ENCODE data around the gene MOB3B. TPM values are rescaled to one million over a fixed set of nuclear protein-coding genes. Genes with fewer than 3 reads are reported as not detected.

Gene MOB3B
- total RNA-seq, 1 experiment from 2014 or later = 0.19 TPM

DNA sequence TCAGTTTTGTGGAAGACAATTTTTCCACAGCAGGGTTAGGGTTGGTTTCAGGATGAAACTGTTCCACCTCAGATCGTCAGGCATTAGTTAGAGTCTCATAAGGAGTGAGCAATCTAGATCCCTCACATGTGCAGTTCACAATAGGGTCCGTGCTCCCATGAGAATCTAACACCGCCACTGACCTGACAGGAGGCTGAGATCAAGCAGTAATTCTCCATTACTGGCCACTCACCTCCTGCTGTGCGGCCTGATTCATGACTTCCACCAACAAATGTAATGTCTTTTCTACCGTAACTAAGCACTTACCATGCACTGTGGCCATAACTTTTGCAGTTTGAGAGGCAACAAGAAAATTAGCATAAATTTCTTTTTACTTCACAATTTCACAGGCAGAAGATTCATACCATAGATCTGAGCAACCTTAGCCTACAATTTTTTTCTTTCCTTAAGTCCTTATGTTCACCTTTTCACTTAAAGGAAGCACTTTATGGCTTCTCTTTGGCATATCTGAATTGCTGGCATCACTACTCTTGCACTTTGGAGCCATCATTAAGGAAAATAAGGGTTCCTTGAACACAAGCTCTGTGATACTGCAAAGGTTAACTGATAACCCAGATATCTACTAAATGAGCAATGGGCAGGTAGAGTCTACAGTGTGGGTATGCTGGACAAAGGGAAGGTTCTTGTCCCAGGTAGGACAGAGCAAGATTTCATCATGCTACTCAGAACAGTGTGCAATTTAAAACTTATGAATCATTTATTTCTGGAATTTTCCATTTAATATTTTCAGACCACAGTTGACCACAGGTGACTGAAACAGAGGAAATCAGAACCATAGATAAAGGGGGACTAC is 88.5 kb downstream of the MOB3B start:
- no peaks in the 10 kb centered on the region for H3K4me1 ChIP-seq (ENCODE audit: insufficient read depth, low read length, poor library complexity, severe bottlenecking)
- H3K36me3 ChIP-seq (ENCODE audit: insufficient read depth, low read length, poor library complexity, severe bottlenecking) = no peaks in the 10 kb centered on the region
- DNase-seq (ENCODE audit: low spot score) = no peak
- ChIA-PET POLR2A (ENCODE audit: low non-redundant PET) (no interaction called here), CTCF (no interaction called here)
- no peaks in the 10 kb centered on the region for H3K27me3 ChIP-seq (replicated peaks; ENCODE audit: insufficient read depth, low read depth, low read length, poor library complexity)
- intact Hi-C loops (cut with micrococcal nuclease; ENCODE audit: unreplicated experiment) = no loop called here
- no peak overlapping the region for H3K4me3 ChIP-seq (ENCODE audit: low read depth, low read length, poor library complexity, severe bottlenecking)
- no TSS peak for BruUV-seq (replicated peaks)
- TF ChIP-seq EZH2 (IDR thresholded peaks at IDR 0.05; ENCODE audit: borderline replicate concordance, low read depth, low read length, poor library complexity, severe bottlenecking) = no peak
- TF ChIP-seq, protein P1, sequence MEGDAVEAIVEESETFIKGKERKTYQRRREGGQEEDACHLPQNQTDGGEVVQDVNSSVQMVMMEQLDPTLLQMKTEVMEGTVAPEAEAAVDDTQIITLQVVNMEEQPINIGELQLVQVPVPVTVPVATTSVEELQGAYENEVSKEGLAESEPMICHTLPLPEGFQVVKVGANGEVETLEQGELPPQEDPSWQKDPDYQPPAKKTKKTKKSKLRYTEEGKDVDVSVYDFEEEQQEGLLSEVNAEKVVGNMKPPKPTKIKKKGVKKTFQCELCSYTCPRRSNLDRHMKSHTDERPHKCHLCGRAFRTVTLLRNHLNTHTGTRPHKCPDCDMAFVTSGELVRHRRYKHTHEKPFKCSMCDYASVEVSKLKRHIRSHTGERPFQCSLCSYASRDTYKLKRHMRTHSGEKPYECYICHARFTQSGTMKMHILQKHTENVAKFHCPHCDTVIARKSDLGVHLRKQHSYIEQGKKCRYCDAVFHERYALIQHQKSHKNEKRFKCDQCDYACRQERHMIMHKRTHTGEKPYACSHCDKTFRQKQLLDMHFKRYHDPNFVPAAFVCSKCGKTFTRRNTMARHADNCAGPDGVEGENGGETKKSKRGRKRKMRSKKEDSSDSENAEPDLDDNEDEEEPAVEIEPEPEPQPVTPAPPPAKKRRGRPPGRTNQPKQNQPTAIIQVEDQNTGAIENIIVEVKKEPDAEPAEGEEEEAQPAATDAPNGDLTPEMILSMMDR (conservative IDR thresholded peaks at IDR 0.05; ENCODE audit: low read depth, low read length) = no peak
- H3K9me3 ChIP-seq (ENCODE audit: low read depth, low read length, poor library complexity, severe bottlenecking) = no peaks in the 10 kb centered on the region
- no peak overlapping the region for H3K27ac ChIP-seq (ENCODE audit: low read depth, low read length, poor library complexity, severe bottlenecking)

DNA sequence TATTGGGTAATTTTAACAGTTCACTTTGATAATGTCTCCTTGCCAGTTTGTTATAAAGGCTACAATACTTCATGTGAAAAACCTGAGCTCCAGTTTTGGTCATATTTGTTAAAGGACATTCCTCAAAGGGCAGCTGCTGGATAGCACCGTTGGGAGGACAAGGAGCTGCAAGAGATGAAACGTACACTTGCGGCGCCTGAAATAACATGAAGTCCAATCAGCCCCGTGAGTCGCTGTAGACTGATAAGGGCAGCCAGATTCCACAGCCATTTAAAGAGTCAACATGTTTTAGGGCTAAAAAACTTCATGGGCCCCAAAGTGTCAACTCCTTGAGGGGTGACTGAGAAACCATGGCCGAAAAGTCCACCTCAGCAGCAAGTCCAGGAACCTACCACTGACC is 91.1 kb downstream of the MOB3B start:
- no TSS peak for BruUV-seq (replicated peaks)
- intact Hi-C loops (cut with micrococcal nuclease; ENCODE audit: unreplicated experiment) = no loop called here

DNA sequence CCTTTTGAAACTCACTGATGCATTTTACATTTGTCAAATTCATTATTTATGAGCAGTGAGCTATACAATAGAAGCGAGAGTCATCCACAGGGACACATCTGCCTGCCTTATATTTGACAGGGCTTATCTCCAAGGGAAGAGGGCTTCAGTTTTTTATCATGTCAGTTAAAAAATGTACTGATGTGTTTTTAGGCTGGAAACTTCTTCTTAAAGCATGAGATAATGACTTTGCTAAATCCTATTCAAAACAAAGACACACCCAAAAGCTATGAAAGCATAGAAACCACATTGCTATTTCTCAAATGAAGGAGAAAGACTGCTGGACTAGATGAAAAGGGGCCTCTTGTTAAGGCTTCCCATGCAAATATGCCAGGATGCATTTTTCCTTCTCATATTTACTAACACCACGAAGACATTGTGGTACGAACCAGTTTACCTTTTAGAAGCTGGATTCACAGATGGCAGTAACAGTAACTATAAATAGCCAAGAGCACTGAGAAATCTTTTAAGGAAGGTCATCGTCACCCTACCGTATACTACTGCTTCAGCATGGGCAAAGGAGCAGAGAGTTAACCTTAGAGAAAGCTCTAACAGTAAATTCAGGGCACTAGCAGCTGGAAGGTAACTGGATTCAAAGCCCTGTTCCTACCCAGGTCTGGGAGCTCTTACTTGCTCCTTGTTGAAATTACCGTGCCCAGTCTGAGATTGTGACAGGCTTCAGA is 91.8 kb downstream of the MOB3B start:
- BruUV-seq (replicated peaks) = no TSS peak
- ChIA-PET CTCF (interaction anchor here (0.6 kb wide), 2 partner anchors 19 to 169 kb away, joined by 5 to 6 read pairs; no protein-coding TSS in a partner anchor), POLR2A (ENCODE audit: low non-redundant PET) (no interaction called here)
- H3K27ac ChIP-seq (ENCODE audit: low read depth, low read length, poor library complexity, severe bottlenecking) = no peak overlapping the region
- DNase-seq (ENCODE audit: low spot score) = no peak
- H3K36me3 ChIP-seq (ENCODE audit: insufficient read depth, low read length, poor library complexity, severe bottlenecking) = no peaks in the 10 kb centered on the region
- no peak overlapping the region for H3K4me3 ChIP-seq (ENCODE audit: low read depth, low read length, poor library complexity, severe bottlenecking)
- H3K4me1 ChIP-seq (ENCODE audit: insufficient read depth, low read length, poor library complexity, severe bottlenecking) = no peaks in the 10 kb centered on the region
- H3K9me3 ChIP-seq (ENCODE audit: low read depth, low read length, poor library complexity, severe bottlenecking) = no peaks in the 10 kb centered on the region
- H3K27me3 ChIP-seq (replicated peaks; ENCODE audit: insufficient read depth, low read depth, low read length, poor library complexity) = no peaks in the 10 kb centered on the region
- TF ChIP-seq, protein P1 (conservative IDR thresholded peaks at IDR 0.05; ENCODE audit: low read depth, low read length) = no peak
- TF ChIP-seq EZH2 (IDR thresholded peaks at IDR 0.05; ENCODE audit: borderline replicate concordance, low read depth, low read length, poor library complexity, severe bottlenecking) = no peak
- intact Hi-C loops (cut with micrococcal nuclease; ENCODE audit: unreplicated experiment) = no loop called here

More for the DNA sequence above, 91.1 kb downstream of the MOB3B start:
- ChIA-PET CTCF (interaction anchor here (0.6 kb wide), 1 partner anchor 20 kb away, joined by 6 read pairs; no protein-coding TSS in a partner anchor), POLR2A (ENCODE audit: low non-redundant PET) (no interaction called here)
- TF ChIP-seq EZH2 (IDR thresholded peaks at IDR 0.05; ENCODE audit: borderline replicate concordance, low read depth, low read length, poor library complexity, severe bottlenecking) = no peak
- TF ChIP-seq, protein P1 (conservative IDR thresholded peaks at IDR 0.05; ENCODE audit: low read depth, low read length) = no peak
- DNase-seq (ENCODE audit: low spot score) = no peak
- no peaks in the 10 kb centered on the region for H3K9me3 ChIP-seq (ENCODE audit: low read depth, low read length, poor library complexity, severe bottlenecking)
- no peaks in the 10 kb centered on the region for H3K4me1 ChIP-seq (ENCODE audit: insufficient read depth, low read length, poor library complexity, severe bottlenecking)
- no peak overlapping the region for H3K27ac ChIP-seq (ENCODE audit: low read depth, low read length, poor library complexity, severe bottlenecking)
- no peak overlapping the region for H3K4me3 ChIP-seq (ENCODE audit: low read depth, low read length, poor library complexity, severe bottlenecking)
- no peaks in the 10 kb centered on the region for H3K36me3 ChIP-seq (ENCODE audit: insufficient read depth, low read length, poor library complexity, severe bottlenecking)
- H3K27me3 ChIP-seq (replicated peaks; ENCODE audit: insufficient read depth, low read depth, low read length, poor library complexity) = no peaks in the 10 kb centered on the region
